PC-3 (cell line): ENCODE measurements around the gene SLC38A6. TPM values are rescaled to one million over a fixed set of nuclear protein-coding genes. Genes with fewer than 3 reads are reported as not detected.

Source experiments
- ATAC-seq: fragments of 200-7000 bp; cut with Tn5 transposase; 2 replicates; pipeline ENCODE4 v1.9.1; 2020; ENCODE audit warnings: mild to moderate bottlenecking, moderate library complexity
- BruUV-seq: library from RNA; stranded (reverse); fragments of 400-500 nt; replicated peaks from 2 replicates; lab custom pipeline; 2021; lab: Mats Ljungman, UMichigan
- CTCF ChIA-PET: fragments of 300-600 bp; sonication (Branson Sonifier 250); formaldehyde crosslinking; loops from one replicate; lab custom pipeline; 2022; ENCODE audit warnings: antibody characterized with exemption; lab: Charles Lee
- POLR2A ChIA-PET: fragments of 300-600 bp; sonication (Branson Sonifier 250); formaldehyde crosslinking; loops from one replicate; lab custom pipeline; 2022; ENCODE audit warnings: antibody characterized with exemption; ENCODE audit not compliant: unreplicated experiment; lab: Charles Lee
- DNase-seq: peaks from one replicate; pipeline ENCODE4 v3.0.0-alpha.2; 2015
- H2AFZ ChIP-seq: fragments of 300-600 bp; sonication (generic); 2 replicates; pipeline ENCODE4 v1.6.0; 2016; ENCODE audit warnings: antibody characterized with exemption, low read length
- H3F3A ChIP-seq: fragments of 300-600 bp; sonication (generic); one replicate; pipeline ENCODE4 v1.6.0; 2017; ENCODE audit warnings: antibody characterized with exemption, low read length, control low read depth, mild to moderate bottlenecking; ENCODE audit not compliant: unreplicated experiment
- H3K27ac ChIP-seq: fragments of 300-600 bp; sonication (generic); 2 replicates; pipeline ENCODE4 v1.5.1; 2016; ENCODE audit warnings: mild to moderate bottlenecking, low read length
- H3K27me3 ChIP-seq: fragments of 300-600 bp; sonication (generic); 2 replicates; pipeline ENCODE4 v1.6.1; 2016; ENCODE audit warnings: low read length, mixed read lengths
- H3K36me3 ChIP-seq: fragments of 300-600 bp; sonication (generic); 2 replicates; pipeline ENCODE4 v1.6.1; 2016; ENCODE audit warnings: low read depth, mixed run types, low read length, mixed read lengths
- H3K4me1 ChIP-seq: fragments of 300-600 bp; sonication (generic); 2 replicates; pipeline ENCODE4 v1.5.1; 2016; ENCODE audit warnings: low read length; ENCODE audit not compliant: insufficient read depth
- H3K4me2 ChIP-seq: fragments of 300-600 bp; sonication (generic); 2 replicates; pipeline ENCODE4 v1.6.0; 2016; ENCODE audit warnings: low read length
- H3K4me3 ChIP-seq: fragments of 300-600 bp; sonication (generic); 2 replicates; pipeline ENCODE4 v1.5.1; 2016; ENCODE audit warnings: mild to moderate bottlenecking, low read length, mixed read lengths
- H3K79me2 ChIP-seq: fragments of 300-600 bp; sonication (generic); 2 replicates; pipeline ENCODE4 v1.6.1; 2017; ENCODE audit warnings: low read length, mixed read lengths
- H3K9ac ChIP-seq: fragments of 300-600 bp; sonication (generic); 2 replicates; pipeline ENCODE4 v1.6.0; 2016; ENCODE audit warnings: mild to moderate bottlenecking, low read length
- H3K9me2 ChIP-seq: fragments of 300-600 bp; sonication (generic); replicated peaks from 2 replicates; pipeline ENCODE4 v1.6.1; 2016; ENCODE audit warnings: mixed run types, low read length, mixed read lengths
- H3K9me3 ChIP-seq: fragments of 300-600 bp; sonication (generic); 2 replicates; pipeline ENCODE4 v1.6.1; 2016; ENCODE audit warnings: low read length, mixed read lengths
- H4K20me1 ChIP-seq: fragments of 300-600 bp; sonication (generic); 2 replicates; pipeline ENCODE4 v1.6.1; 2016; ENCODE audit warnings: low read length, mixed read lengths
- CTCF ChIP-seq: fragments of 300-600 bp; sonication (generic); conservative IDR thresholded peaks from 2 replicates; pipeline ENCODE4 v1.5.1; 2017; ENCODE audit warnings: antibody characterized with exemption, low read depth, mild to moderate bottlenecking, low read length
- EZH2 ChIP-seq: fragments of 300-600 bp; sonication (generic); IDR thresholded peaks from one replicate; pipeline ENCODE4 v1.6.1; 2017; ENCODE audit warnings: antibody characterized with exemption, mild to moderate bottlenecking, low read length; ENCODE audit not compliant: unreplicated experiment
- EZH2phosphoT487 ChIP-seq: fragments of 300-600 bp; sonication (generic); IDR thresholded peaks from 2 replicates; pipeline ENCODE4 v1.6.1; 2018; ENCODE audit warnings: mild to moderate bottlenecking, antibody characterized with exemption, low read length, borderline replicate concordance
- intact Hi-C: fragments of 100-400 bp; cut with micrococcal nuclease; formaldehyde crosslinking; loops from 2 replicates; pipeline ENCODE4 v1.9.0; 2023
- total RNA-seq: library from RNA; depleted of rRNA; stranded (reverse); fragments of >200 nt; gene quantifications from 2 replicates; pipeline ENCODE4 v1.2.3, GENCODE V29; 2014

The SLC38A6 gene
- total RNA-seq, 1 experiment from 2014 or later, result 28.0 TPM

- intact Hi-C loops, result no loop called here
- CTCF ChIA-PET, result interaction anchor here (0.6 kb wide), 1 partner anchor 17 kb away, joined by 3 read pairs; no protein-coding TSS in a partner anchor
Observed at GRCh38 chr14:60963761-60964160, 17.3 kb upstream of the SLC38A6 start.

GRCh38 chr14:60964904-60965303, 16.1 kb upstream of the SLC38A6 start:
- peaks cover 4% of the 10 kb centered on the region for H3F3A ChIP-seq
- no TSS peak for BruUV-seq
- ChIA-PET POLR2A (interaction anchor here (0.7 to 1.0 kb wide), 3 partner anchors 16 to 315 kb away, joined by 3 to 5 read pairs (median 5); partner anchors contain the start of genes SLC38A6 and TRMT5), CTCF (no interaction called here)
- H3K9ac ChIP-seq, result no peak overlapping the region
- no peak overlapping the region for H3K4me3 ChIP-seq
- H2AFZ ChIP-seq, result no peak overlapping the region
- H3K27ac ChIP-seq, result peak overlapping the region; percentile 27
- DNase-seq (peak; percentile 38), ATAC-seq (peak; percentile 76)
- TF ChIP-seq EZH2 (no peak), CTCF (no peak), EZH2phosphoT487 (no peak)
- no peaks in the 10 kb centered on the region for H3K9me3 ChIP-seq
- no peak overlapping the region for H3K4me2 ChIP-seq
- no peaks in the 10 kb centered on the region for H4K20me1 ChIP-seq
- no peaks in the 10 kb centered on the region for H3K36me3 ChIP-seq
- no peaks in the 10 kb centered on the region for H3K9me2 ChIP-seq
- H3K27me3 ChIP-seq, result no peaks in the 10 kb centered on the region
- intact Hi-C loops, result loop anchor here (1.0 to 5.0 kb wide), 7 partner anchors 15 to 318 kb away; partner anchors contain the start of genes SIX1 and SIX4
- peaks cover 5% of the 10 kb centered on the region; the same call in 1 of the 2 replicates for H3K4me1 ChIP-seq
- H3K79me2 ChIP-seq, result no peaks in the 10 kb centered on the region

More at GRCh38 chr14:60963761-60964160, 17.3 kb upstream of the SLC38A6 start:
- peaks cover 4% of the 10 kb centered on the region for H3F3A ChIP-seq
- no peak for ATAC-seq
- no peak overlapping the region for H3K27ac ChIP-seq
- H3K36me3 ChIP-seq, result no peaks in the 10 kb centered on the region
- no peak for DNase-seq
- POLR2A ChIA-PET, result no interaction called here
- H3K27me3 ChIP-seq, result no peaks in the 10 kb centered on the region
- BruUV-seq, result no TSS peak
- TF ChIP-seq CTCF (no peak), EZH2phosphoT487 (no peak), EZH2 (no peak)
- no peaks in the 10 kb centered on the region for H3K9me2 ChIP-seq
- H3K9me3 ChIP-seq, result no peaks in the 10 kb centered on the region
- no peaks in the 10 kb centered on the region for H3K79me2 ChIP-seq
- H3K4me2 ChIP-seq, result no peak overlapping the region
- no peaks in the 10 kb centered on the region for H4K20me1 ChIP-seq
- no peak overlapping the region for H3K4me3 ChIP-seq
- peaks cover 5% of the 10 kb centered on the region; the same call in 1 of the 2 replicates for H3K4me1 ChIP-seq
- H3K9ac ChIP-seq, result no peak overlapping the region
- no peak overlapping the region for H2AFZ ChIP-seq

- Histone ChIP-seq H4K20me1 (no peaks in the 10 kb centered on the region), H3K9me2 (no peaks in the 10 kb centered on the region), H3F3A (peaks cover 4% of the 10 kb centered on the region), H3K27me3 (no peaks in the 10 kb centered on the region), H3K4me1 (peaks cover 5% of the 10 kb centered on the region; the same call in 1 of the 2 replicates), H2AFZ (no peak overlapping the region), H3K4me2 (no peak overlapping the region), H3K27ac (peak overlapping the region; percentile 27), H3K9ac (no peak overlapping the region), H3K79me2 (no peaks in the 10 kb centered on the region), H3K36me3 (no peaks in the 10 kb centered on the region), H3K9me3 (no peaks in the 10 kb centered on the region), H3K4me3 (no peak overlapping the region)
- intact Hi-C loops, result loop anchor here (1.0 to 5.0 kb wide), 7 partner anchors 15 to 318 kb away; partner anchors contain the start of genes SIX1 and SIX4
- POLR2A ChIA-PET, result interaction anchor here (0.5 to 1.0 kb wide), 6 partner anchors 9 to 316 kb away, joined by 3 to 5 read pairs (median 4); partner anchors contain the start of genes SLC38A6 and TRMT5
- peak; percentile 92 for ATAC-seq
- no TSS peak for BruUV-seq
- CTCF ChIA-PET, result no interaction called here
- no peak for TF ChIP-seq EZH2
- TF ChIP-seq CTCF, result no peak
- no peak for TF ChIP-seq EZH2phosphoT487
- DNase-seq, result peak; percentile 66
Observed at GRCh38 chr14:60965402-60965801, 15.6 kb upstream of the SLC38A6 start.
